Choroid plexus epithelial cell (primary cell): Measurements from ENCODE around the gene CLOCK.

Experiments
- DNase-seq: peaks from one replicate; pipeline ENCODE4 v3.0.0-alpha.2; 2010; ENCODE audit warnings: low read depth
- H3K4me3 ChIP-seq: 2 replicates; pipeline ENCODE4 v1.5.1; 2011; ENCODE audit warnings: low read depth, mild to moderate bottlenecking, control low read depth, low read length, moderate library complexity
- TF ChIP-seq, protein P1 (sequence below): conservative IDR thresholded peaks from 2 replicates; pipeline ENCODE4 v1.5.1; 2011; ENCODE audit warnings: low read depth, mild to moderate bottlenecking, control low read depth, inconsistent platforms, low read length, moderate library complexity

The CLOCK gene

DNA sequence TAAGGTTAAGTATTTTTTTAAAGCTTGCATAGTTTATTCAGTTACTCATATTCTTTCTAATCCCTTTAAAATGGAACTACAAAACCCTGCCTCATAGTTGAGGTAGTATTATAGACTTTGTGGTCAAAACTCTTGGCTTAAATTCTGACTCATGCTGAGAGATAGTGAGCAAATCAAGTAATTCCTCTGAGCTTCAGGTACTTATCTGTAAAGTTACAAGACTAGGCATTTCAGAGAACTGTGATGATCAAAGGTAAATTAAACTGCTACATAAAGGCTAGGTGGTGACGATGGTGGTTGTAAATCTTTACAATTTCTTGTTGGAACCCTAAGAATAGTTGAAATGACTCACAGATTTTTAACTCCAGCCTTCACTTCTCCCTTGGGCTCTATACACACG is 3.2 kb upstream of the CLOCK start:
- DNase-seq: peak; percentile 81
- no peak overlapping the region for H3K4me3 ChIP-seq
- TF ChIP-seq, protein P1, sequence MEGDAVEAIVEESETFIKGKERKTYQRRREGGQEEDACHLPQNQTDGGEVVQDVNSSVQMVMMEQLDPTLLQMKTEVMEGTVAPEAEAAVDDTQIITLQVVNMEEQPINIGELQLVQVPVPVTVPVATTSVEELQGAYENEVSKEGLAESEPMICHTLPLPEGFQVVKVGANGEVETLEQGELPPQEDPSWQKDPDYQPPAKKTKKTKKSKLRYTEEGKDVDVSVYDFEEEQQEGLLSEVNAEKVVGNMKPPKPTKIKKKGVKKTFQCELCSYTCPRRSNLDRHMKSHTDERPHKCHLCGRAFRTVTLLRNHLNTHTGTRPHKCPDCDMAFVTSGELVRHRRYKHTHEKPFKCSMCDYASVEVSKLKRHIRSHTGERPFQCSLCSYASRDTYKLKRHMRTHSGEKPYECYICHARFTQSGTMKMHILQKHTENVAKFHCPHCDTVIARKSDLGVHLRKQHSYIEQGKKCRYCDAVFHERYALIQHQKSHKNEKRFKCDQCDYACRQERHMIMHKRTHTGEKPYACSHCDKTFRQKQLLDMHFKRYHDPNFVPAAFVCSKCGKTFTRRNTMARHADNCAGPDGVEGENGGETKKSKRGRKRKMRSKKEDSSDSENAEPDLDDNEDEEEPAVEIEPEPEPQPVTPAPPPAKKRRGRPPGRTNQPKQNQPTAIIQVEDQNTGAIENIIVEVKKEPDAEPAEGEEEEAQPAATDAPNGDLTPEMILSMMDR: no peak

DNA sequence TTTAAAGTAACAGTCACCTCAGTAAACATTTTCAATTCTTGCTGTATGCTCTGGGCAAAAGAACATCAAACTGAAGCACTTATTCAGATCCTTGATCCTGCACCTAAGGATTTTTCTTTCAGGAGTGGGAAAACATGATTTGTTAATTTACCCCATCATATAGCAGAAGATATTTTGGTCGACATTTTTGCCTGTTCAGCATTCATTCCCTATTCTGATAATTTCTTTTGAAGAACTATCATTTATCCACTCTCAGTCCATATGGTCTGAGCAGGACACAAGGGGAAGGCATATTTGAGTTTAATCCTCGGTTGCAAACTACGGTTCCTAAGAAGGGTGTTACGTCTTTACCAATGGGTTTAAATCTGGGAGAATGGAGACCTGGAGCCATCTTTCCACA is 1.2 kb upstream of the CLOCK start:
- H3K4me3 ChIP-seq: peak overlapping the region; percentile 81
- TF ChIP-seq, protein P1: no peak
- DNase-seq: no peak

- peak overlapping the region; percentile 81 for H3K4me3 ChIP-seq
- TF ChIP-seq, protein P1: no peak
- DNase-seq: peak; percentile 11
These were observed 709 bp upstream of the CLOCK start for GRCh38 chr4:55547466-55547770.

- peak overlapping the region; percentile 81 for H3K4me3 ChIP-seq
- DNase-seq: no peak
- TF ChIP-seq, protein P1: no peak
These were observed 278 bp downstream of the CLOCK start for GRCh38 chr4:55546506-55546755.

DNA sequence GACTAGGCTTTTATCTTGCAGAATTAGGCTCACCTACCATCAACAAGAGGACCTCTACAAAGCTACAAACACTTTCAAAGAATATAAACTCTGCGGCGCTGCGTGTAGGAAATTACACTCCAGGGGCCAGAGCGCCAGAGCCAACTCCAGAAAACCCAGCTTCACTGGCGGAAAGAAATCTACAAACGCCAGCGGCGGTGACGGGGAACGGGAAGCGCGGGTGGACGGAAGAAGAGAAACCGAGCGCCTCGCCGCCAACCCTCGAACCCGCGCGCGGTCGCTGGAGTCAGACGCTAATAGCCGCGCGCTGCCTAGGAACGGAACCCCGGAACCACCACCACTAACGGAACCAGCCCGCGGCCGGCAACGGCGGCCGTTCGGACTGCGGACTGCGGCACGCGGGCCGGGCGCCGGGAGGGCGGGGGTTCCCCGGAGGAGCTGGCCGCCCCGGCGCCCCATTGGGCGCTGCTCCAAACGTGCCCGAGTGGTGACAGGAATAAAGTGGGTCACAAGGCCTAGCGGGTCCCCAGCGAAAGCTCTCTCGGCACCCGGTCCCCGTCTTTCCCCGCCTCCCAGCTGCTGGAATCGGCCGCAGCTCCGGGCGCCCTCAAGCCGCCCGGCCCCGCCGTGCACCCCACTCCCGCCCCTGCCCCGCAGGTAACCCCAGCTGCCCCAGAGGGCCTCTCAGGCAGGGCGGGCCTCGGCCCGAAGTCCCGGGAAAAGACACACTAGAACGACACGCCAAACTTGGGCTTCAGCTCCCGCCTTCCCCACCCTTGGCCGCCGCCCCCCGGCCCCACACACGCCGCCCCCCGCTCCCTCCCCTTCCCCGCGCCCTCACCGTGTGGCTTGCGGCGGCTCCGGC is 836 bp downstream of the CLOCK start:
- TF ChIP-seq, protein P1: no peak

GRCh38 chr4:55545151-55545550 is 1.6 kb downstream of the CLOCK start:
- peak; percentile 45 for DNase-seq
- TF ChIP-seq, protein P1: no peak
- H3K4me3 ChIP-seq: peak overlapping the region; percentile 81

More for the DNA sequence above, 836 bp downstream of the CLOCK start:
- peak overlapping the region; percentile 81 for H3K4me3 ChIP-seq
- DNase-seq: peak; percentile 71

DNA sequence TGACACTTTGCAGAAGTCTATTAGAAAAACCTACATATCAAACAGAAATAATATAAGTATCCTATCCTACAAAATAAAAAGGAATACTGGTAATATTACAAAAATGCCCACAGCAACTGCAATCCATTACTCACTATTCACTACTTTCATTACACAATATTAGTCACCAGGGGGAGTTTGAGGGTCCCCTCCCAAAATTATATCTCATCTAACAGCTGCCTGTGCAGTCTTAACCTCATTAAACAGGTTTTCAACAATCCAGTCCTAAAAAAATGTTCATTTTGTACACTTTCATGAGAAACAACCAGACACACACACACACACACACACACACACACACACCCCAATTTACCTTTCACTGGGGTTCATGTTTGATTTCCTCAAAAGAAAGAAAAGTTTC is 2.9 kb downstream of the CLOCK start:
- TF ChIP-seq, protein P1: no peak
- DNase-seq: no peak
- H3K4me3 ChIP-seq: no peak overlapping the region
